ENCODE results near the gene ARHGEF4. TPM values are rescaled to one million over a fixed set of nuclear protein-coding genes. Genes with fewer than 3 reads are reported as not detected.

Gene ARHGEF4
- total RNA-seq, 2 donors from 2014 or later = 50.3 to 54.7 TPM

DNA sequence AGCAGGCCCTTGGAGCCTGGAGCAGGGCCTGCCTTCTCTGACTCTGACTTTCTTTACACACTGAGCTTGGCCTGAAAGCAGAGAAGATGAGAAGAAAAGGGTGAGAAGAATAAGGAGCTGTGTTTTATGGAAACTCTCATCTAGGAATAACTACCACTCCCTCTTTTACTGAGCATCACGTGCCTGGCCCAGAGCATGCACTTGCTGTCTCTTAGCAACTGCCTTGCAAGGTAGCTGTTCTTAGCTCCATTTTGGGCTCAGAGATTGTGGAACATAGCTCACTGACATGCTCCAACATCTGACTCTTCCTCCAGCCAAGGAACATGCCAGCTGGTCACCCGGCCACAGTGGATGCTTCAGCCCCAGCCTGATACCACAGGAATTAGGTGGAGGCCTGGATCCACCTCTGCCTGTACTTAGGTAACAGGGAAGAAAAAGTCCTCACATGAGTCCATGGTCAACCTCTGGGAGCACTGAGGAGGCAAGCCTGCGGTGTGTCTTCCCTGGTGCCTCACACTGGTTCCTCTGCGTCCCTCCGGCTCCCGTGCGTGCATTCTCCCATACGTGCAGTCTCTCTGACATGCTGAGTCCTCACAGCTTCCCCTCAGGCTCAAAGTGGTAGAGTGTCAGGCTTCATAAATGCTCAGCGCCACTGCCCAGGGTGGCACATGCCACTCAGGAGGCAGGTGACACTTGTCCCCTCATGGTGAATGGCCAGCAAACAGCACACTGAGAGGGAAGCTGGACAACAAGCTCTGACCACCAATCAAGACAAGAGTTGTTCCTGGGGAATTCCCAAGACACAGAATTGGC is 45.7 kb upstream of the ARHGEF4 start:
- H3K36me3 ChIP-seq (ENCODE audit: control insufficient read depth, insufficient read depth, low read length) = no peaks in the 10 kb centered on the region
- H3K27ac ChIP-seq (ENCODE audit: low read depth, low read length) = no peak overlapping the region
- H3K4me1 Mint-ChIP-seq = no peaks in the 10 kb centered on the region
- no peak overlapping the region for H3K27ac Mint-ChIP-seq
- no peak overlapping the region for H3K9ac ChIP-seq (ENCODE audit: extremely low read depth, low read length, poor library complexity, severe bottlenecking)
- H3K4me3 Mint-ChIP-seq = no peak overlapping the region
- TF ChIP-seq, protein P1, sequence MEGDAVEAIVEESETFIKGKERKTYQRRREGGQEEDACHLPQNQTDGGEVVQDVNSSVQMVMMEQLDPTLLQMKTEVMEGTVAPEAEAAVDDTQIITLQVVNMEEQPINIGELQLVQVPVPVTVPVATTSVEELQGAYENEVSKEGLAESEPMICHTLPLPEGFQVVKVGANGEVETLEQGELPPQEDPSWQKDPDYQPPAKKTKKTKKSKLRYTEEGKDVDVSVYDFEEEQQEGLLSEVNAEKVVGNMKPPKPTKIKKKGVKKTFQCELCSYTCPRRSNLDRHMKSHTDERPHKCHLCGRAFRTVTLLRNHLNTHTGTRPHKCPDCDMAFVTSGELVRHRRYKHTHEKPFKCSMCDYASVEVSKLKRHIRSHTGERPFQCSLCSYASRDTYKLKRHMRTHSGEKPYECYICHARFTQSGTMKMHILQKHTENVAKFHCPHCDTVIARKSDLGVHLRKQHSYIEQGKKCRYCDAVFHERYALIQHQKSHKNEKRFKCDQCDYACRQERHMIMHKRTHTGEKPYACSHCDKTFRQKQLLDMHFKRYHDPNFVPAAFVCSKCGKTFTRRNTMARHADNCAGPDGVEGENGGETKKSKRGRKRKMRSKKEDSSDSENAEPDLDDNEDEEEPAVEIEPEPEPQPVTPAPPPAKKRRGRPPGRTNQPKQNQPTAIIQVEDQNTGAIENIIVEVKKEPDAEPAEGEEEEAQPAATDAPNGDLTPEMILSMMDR (conservative IDR thresholded peaks at IDR 0.05) = no peak
- no peaks in the 10 kb centered on the region for H3K9me3 ChIP-seq (ENCODE audit: control insufficient read depth, low read length)
- 94 to 96% methylated on average over 9 of the region's 9 CpGs for WGBS, 2 experiments (ENCODE audit: insufficient coverage in 1 of 2, insufficient read length in 1 of 2)
- no peaks in the 10 kb centered on the region for H3K27me3 ChIP-seq (ENCODE audit: control insufficient read depth, insufficient read depth, low read length, poor library complexity, severe bottlenecking)
- H3K4me3 ChIP-seq (ENCODE audit: low read length) = no peak overlapping the region
- H3K4me1 ChIP-seq (ENCODE audit: control insufficient read depth, insufficient read depth, low read length) = no peaks in the 10 kb centered on the region
- H3K36me3 Mint-ChIP-seq (ENCODE audit: low read depth) = no peaks in the 10 kb centered on the region
- DNase-seq = no peak
- peaks cover 3% of the 10 kb centered on the region for H3K27me3 Mint-ChIP-seq (ENCODE audit: insufficient read depth)
- no peaks in the 10 kb centered on the region for H3K9me3 Mint-ChIP-seq

DNA sequence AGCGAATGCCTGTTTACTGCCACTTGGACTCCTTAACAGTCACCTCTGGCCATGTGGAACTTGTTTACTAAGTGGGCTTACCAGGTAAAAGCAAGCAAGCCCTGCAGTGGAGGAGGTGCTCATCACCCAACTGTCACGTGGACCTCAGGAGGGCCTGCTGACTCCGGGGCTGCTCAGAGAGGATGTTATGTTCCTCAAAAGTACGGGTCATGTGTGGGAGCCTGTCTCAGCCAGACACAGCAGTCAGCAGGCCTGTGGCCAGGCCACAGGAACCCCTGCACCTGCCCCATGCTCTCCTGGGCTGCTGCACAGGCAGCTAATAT is 45.1 kb upstream of the ARHGEF4 start:
- no peak overlapping the region for H3K4me3 Mint-ChIP-seq
- TF ChIP-seq, protein P1 (conservative IDR thresholded peaks at IDR 0.05) = no peak
- DNase-seq = no peak
- WGBS, 2 experiments (ENCODE audit: insufficient coverage in 1 of 2, insufficient read length in 1 of 2) = 80 to 89% methylated on average over 3 to 4 of the region's 4 CpGs
- no peak overlapping the region for H3K9ac ChIP-seq (ENCODE audit: extremely low read depth, low read length, poor library complexity, severe bottlenecking)
- H3K27ac Mint-ChIP-seq = no peak overlapping the region
- H3K36me3 ChIP-seq (ENCODE audit: control insufficient read depth, insufficient read depth, low read length) = no peaks in the 10 kb centered on the region
- H3K4me1 Mint-ChIP-seq = peaks cover 3% of the 10 kb centered on the region
- H3K9me3 ChIP-seq (ENCODE audit: control insufficient read depth, low read length) = no peaks in the 10 kb centered on the region
- no peaks in the 10 kb centered on the region for H3K9me3 Mint-ChIP-seq
- H3K36me3 Mint-ChIP-seq (ENCODE audit: low read depth) = no peaks in the 10 kb centered on the region
- no peak overlapping the region for H3K27ac ChIP-seq (ENCODE audit: low read depth, low read length)
- H3K27me3 Mint-ChIP-seq (ENCODE audit: insufficient read depth) = peaks cover 3% of the 10 kb centered on the region
- no peak overlapping the region for H3K4me3 ChIP-seq (ENCODE audit: low read length)
- no peaks in the 10 kb centered on the region for H3K4me1 ChIP-seq (ENCODE audit: control insufficient read depth, insufficient read depth, low read length)
- no peaks in the 10 kb centered on the region for H3K27me3 ChIP-seq (ENCODE audit: control insufficient read depth, insufficient read depth, low read length, poor library complexity, severe bottlenecking)

DNA sequence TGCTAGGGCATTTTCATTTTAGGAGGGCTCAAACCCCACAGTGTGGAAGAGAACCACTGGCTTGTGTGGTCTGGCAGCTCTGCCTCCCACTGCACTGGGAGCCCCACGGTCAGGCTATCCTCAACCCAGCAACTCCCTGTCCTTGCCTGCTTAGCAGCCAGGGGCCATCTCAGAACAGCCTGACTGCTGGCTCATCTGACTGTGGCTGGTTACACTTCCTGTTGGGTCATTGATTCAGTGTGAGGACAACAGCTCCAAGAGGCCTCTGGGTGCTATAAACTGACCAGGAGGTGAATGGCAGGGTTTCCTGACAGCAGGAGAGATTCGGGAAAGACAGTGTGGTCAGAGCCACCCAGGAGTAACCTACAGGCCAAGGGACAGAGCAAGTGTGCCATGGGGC is 41.3 kb upstream of the ARHGEF4 start:
- DNase-seq = no peak
- Histone ChIP-seq H3K9ac (ENCODE audit: extremely low read depth, low read length, poor library complexity, severe bottlenecking) (no peak overlapping the region), H3K4me3 (ENCODE audit: low read length) (no peak overlapping the region), H3K9me3 (ENCODE audit: control insufficient read depth, low read length) (no peaks in the 10 kb centered on the region), H3K27ac (ENCODE audit: low read depth, low read length) (no peak overlapping the region), H3K4me1 (ENCODE audit: control insufficient read depth, insufficient read depth, low read length) (no peaks in the 10 kb centered on the region), H3K36me3 (ENCODE audit: control insufficient read depth, insufficient read depth, low read length) (no peaks in the 10 kb centered on the region), H3K27me3 (ENCODE audit: control insufficient read depth, insufficient read depth, low read length, poor library complexity, severe bottlenecking) (peaks cover 23% of the 10 kb centered on the region)
- Mint-ChIP-seq H3K36me3 (ENCODE audit: low read depth) (no peaks in the 10 kb centered on the region), H3K27me3 (ENCODE audit: insufficient read depth) (peaks cover 22% of the 10 kb centered on the region), H3K27ac (no peak overlapping the region), H3K4me3 (no peak overlapping the region), H3K9me3 (no peaks in the 10 kb centered on the region), H3K4me1 (peaks cover 7% of the 10 kb centered on the region)
- 80 to 100% methylated on average over 1 to 2 of the region's 2 CpGs for WGBS, 2 experiments (ENCODE audit: insufficient coverage in 1 of 2, insufficient read length in 1 of 2)
- TF ChIP-seq, protein P1 (conservative IDR thresholded peaks at IDR 0.05) = no peak
